ENCODE results near the gene SKAP1.

The SKAP1 gene

GRCh38 chr17:48307814-48308411 lies 122.1 kb downstream of the SKAP1 start:
- Histone ChIP-seq H3K9ac (ENCODE audit: low read length) (no peak overlapping the region), H3K4me3 (ENCODE audit: low read length) (no peak overlapping the region), H3K9me3 (replicated peaks; ENCODE audit: insufficient read depth, low read length) (no peaks in the 10 kb centered on the region), H3K79me2 (ENCODE audit: low read length) (no peaks in the 10 kb centered on the region), H3K4me1 (ENCODE audit: low read length) (peaks cover 28% of the 10 kb centered on the region), H2AFZ (ENCODE audit: low read length) (no peak overlapping the region), H3F3A (ENCODE audit: insufficient read depth, low read length) (no peaks in the 10 kb centered on the region), H3K36me3 (replicated peaks; ENCODE audit: insufficient read depth, low read length) (no peaks in the 10 kb centered on the region), H3K4me2 (ENCODE audit: low read depth, low read length) (peak overlapping the region; percentile 43), H3K27me3 (replicated peaks; ENCODE audit: insufficient read depth, low read length) (no peaks in the 10 kb centered on the region), H3K9me2 (replicated peaks; ENCODE audit: insufficient read depth, low read length) (no peaks in the 10 kb centered on the region), H3K27ac (ENCODE audit: low read length) (no peak overlapping the region), H4K20me1 (ENCODE audit: insufficient read depth, low read length) (no peaks in the 10 kb centered on the region)
- peak; percentile 66 for DNase-seq
- TF ChIP-seq EZH2 (optimal IDR thresholded peaks at IDR 0.05; ENCODE audit: low read depth, low read length), result no peak
- TF ChIP-seq EZH2phosphoT487 (IDR thresholded peaks at IDR 0.05; ENCODE audit: low read length), result no peak
- TF ChIP-seq, protein P1, sequence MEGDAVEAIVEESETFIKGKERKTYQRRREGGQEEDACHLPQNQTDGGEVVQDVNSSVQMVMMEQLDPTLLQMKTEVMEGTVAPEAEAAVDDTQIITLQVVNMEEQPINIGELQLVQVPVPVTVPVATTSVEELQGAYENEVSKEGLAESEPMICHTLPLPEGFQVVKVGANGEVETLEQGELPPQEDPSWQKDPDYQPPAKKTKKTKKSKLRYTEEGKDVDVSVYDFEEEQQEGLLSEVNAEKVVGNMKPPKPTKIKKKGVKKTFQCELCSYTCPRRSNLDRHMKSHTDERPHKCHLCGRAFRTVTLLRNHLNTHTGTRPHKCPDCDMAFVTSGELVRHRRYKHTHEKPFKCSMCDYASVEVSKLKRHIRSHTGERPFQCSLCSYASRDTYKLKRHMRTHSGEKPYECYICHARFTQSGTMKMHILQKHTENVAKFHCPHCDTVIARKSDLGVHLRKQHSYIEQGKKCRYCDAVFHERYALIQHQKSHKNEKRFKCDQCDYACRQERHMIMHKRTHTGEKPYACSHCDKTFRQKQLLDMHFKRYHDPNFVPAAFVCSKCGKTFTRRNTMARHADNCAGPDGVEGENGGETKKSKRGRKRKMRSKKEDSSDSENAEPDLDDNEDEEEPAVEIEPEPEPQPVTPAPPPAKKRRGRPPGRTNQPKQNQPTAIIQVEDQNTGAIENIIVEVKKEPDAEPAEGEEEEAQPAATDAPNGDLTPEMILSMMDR (IDR thresholded peaks at IDR 0.05; ENCODE audit: low read length), result peak; percentile 94

- Histone ChIP-seq H3K9me2 (replicated peaks; ENCODE audit: insufficient read depth, low read length) (no peaks in the 10 kb centered on the region), H3K4me2 (ENCODE audit: low read depth, low read length) (no peak overlapping the region), H3K36me3 (replicated peaks; ENCODE audit: insufficient read depth, low read length) (no peaks in the 10 kb centered on the region), H3K4me1 (ENCODE audit: low read length) (peaks cover 28% of the 10 kb centered on the region), H3K79me2 (ENCODE audit: low read length) (no peaks in the 10 kb centered on the region), H2AFZ (ENCODE audit: low read length) (no peak overlapping the region), H3F3A (ENCODE audit: insufficient read depth, low read length) (no peaks in the 10 kb centered on the region), H3K27me3 (replicated peaks; ENCODE audit: insufficient read depth, low read length) (no peaks in the 10 kb centered on the region), H3K9ac (ENCODE audit: low read length) (no peak overlapping the region), H3K4me3 (ENCODE audit: low read length) (no peak overlapping the region), H4K20me1 (ENCODE audit: insufficient read depth, low read length) (no peaks in the 10 kb centered on the region), H3K9me3 (replicated peaks; ENCODE audit: insufficient read depth, low read length) (no peaks in the 10 kb centered on the region), H3K27ac (ENCODE audit: low read length) (no peak overlapping the region)
- TF ChIP-seq EZH2phosphoT487 (IDR thresholded peaks at IDR 0.05; ENCODE audit: low read length) (no peak), EZH2 (optimal IDR thresholded peaks at IDR 0.05; ENCODE audit: low read depth, low read length) (no peak)
- TF ChIP-seq, protein P1 (IDR thresholded peaks at IDR 0.05; ENCODE audit: low read length), result no peak
- DNase-seq, result no peak
These were observed 122.8 kb downstream of the SKAP1 start for GRCh38 chr17:48307255-48307654.

DNA sequence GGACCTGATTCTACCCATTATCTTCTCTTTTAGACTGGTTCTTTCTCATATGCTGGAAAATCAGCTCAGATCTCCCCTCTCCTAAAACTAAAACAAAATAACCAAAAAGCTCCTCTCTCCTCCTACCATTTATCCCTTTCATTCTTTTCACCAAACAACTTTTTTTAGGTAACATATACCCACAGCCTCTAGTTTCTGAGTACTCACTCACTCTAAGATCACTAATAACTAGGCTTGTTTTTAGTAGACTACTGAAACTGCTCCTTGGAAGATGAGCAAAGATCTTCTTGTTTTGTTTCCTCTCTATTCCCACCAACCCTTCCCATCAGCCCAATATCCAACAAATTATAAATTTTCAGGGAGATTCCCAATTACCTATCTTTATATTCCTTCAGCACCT lies 129.0 kb downstream of the SKAP1 start:
- no peak overlapping the region for H3K4me3 ChIP-seq (ENCODE audit: low read length)
- H3K4me1 ChIP-seq (ENCODE audit: low read length), result peaks cover 60% of the 10 kb centered on the region
- H3K79me2 ChIP-seq (ENCODE audit: low read length), result no peaks in the 10 kb centered on the region
- no peaks in the 10 kb centered on the region for H3K9me2 ChIP-seq (replicated peaks; ENCODE audit: insufficient read depth, low read length)
- H3K36me3 ChIP-seq (replicated peaks; ENCODE audit: insufficient read depth, low read length), result no peaks in the 10 kb centered on the region
- H3K27ac ChIP-seq (ENCODE audit: low read length), result peak overlapping the region; percentile 71; the same call in 1 of the 2 replicates
- DNase-seq, result no peak
- H3K9ac ChIP-seq (ENCODE audit: low read length), result no peak overlapping the region
- peak overlapping the region; percentile 44; the same call in 1 of the 2 replicates for H3K4me2 ChIP-seq (ENCODE audit: low read depth, low read length)
- TF ChIP-seq EZH2 (optimal IDR thresholded peaks at IDR 0.05; ENCODE audit: low read depth, low read length) (no peak), EZH2phosphoT487 (IDR thresholded peaks at IDR 0.05; ENCODE audit: low read length) (no peak)
- TF ChIP-seq, protein P1 (IDR thresholded peaks at IDR 0.05; ENCODE audit: low read length), result no peak
- H3K9me3 ChIP-seq (replicated peaks; ENCODE audit: insufficient read depth, low read length), result no peaks in the 10 kb centered on the region
- no peak overlapping the region for H2AFZ ChIP-seq (ENCODE audit: low read length)
- no peaks in the 10 kb centered on the region for H4K20me1 ChIP-seq (ENCODE audit: insufficient read depth, low read length)
- no peaks in the 10 kb centered on the region for H3K27me3 ChIP-seq (replicated peaks; ENCODE audit: insufficient read depth, low read length)
- peaks cover 19% of the 10 kb centered on the region for H3F3A ChIP-seq (ENCODE audit: insufficient read depth, low read length)
